Measurements from ENCODE around the gene POLR3G. TPM values are rescaled to one million over a fixed set of nuclear protein-coding genes. Genes with fewer than 3 reads are reported as not detected.

Gene POLR3G
- polyA plus RNA-seq, 1 donor from 2014 or later = 2.8 TPM

- Mint-ChIP-seq H3K27me3 (no peaks in the 10 kb centered on the region), H3K4me3 (no peak overlapping the region), H3K9me3 (no peaks in the 10 kb centered on the region), H3K36me3 (no peaks in the 10 kb centered on the region), H3K27ac (peak overlapping the region in 1 of 3 donors; percentile 54), H3K4me1 (peaks cover 5 to 10% (median 6%) of the 10 kb centered on the region in 3 donors)
These were observed 5.1 kb downstream of the POLR3G start for GRCh38 chr5:90479611-90480385.

DNA sequence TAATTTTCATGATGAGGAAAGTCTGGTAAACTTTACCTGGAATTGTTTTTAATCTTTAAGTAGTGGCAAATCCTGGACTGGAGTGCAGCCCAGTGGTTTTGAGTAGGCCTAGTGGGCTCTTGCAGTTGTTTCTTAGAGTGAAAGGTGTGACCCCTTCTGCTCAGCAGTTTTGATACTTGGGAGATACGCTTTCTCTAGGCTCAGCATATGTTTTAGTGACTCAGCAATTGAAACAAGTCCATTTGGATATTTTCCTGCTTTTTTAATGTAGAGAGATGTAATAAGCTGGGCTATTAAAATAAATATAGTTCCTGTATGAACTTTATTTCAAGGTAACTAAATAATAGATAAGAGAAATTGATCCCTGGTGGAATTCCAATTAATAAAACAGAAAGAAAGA is 6.0 kb downstream of the POLR3G start:
- Mint-ChIP-seq H3K4me3 (no peak overlapping the region), H3K27ac (no peak overlapping the region), H3K36me3 (no peaks in the 10 kb centered on the region), H3K4me1 (peaks cover 0 to 3% (median 0%) of the 10 kb centered on the region in 3 donors), H3K9me3 (no peaks in the 10 kb centered on the region), H3K27me3 (no peaks in the 10 kb centered on the region)

- Mint-ChIP-seq H3K27ac (no peak overlapping the region), H3K27me3 (no peaks in the 10 kb centered on the region), H3K36me3 (no peaks in the 10 kb centered on the region), H3K9me3 (no peaks in the 10 kb centered on the region), H3K4me1 (no peaks in the 10 kb centered on the region), H3K4me3 (no peak overlapping the region)
These were observed 8.5 kb downstream of the POLR3G start for GRCh38 chr5:90483206-90483605.

- Mint-ChIP-seq H3K4me3 (no peak overlapping the region), H3K9me3 (no peaks in the 10 kb centered on the region), H3K27ac (no peak overlapping the region), H3K27me3 (no peaks in the 10 kb centered on the region), H3K36me3 (no peaks in the 10 kb centered on the region), H3K4me1 (no peaks in the 10 kb centered on the region)
These were observed 9.9 kb downstream of the POLR3G start for GRCh38 chr5:90484540-90484939.

GRCh38 chr5:90488791-90489190 is 14.1 kb downstream of the POLR3G start:
- Mint-ChIP-seq H3K4me1 (no peaks in the 10 kb centered on the region), H3K36me3 (peaks cover 2% of the 10 kb centered on the region), H3K9me3 (no peaks in the 10 kb centered on the region), H3K27me3 (no peaks in the 10 kb centered on the region), H3K4me3 (no peak overlapping the region), H3K27ac (no peak overlapping the region)

GRCh38 chr5:90494043-90494442 is 19.4 kb downstream of the POLR3G start:
- Mint-ChIP-seq H3K9me3 (peaks cover 0 to 11% (median 2%) of the 10 kb centered on the region in 3 donors), H3K27ac (no peak overlapping the region), H3K4me1 (no peaks in the 10 kb centered on the region), H3K27me3 (no peaks in the 10 kb centered on the region), H3K4me3 (no peak overlapping the region), H3K36me3 (peaks cover 7% of the 10 kb centered on the region)

DNA sequence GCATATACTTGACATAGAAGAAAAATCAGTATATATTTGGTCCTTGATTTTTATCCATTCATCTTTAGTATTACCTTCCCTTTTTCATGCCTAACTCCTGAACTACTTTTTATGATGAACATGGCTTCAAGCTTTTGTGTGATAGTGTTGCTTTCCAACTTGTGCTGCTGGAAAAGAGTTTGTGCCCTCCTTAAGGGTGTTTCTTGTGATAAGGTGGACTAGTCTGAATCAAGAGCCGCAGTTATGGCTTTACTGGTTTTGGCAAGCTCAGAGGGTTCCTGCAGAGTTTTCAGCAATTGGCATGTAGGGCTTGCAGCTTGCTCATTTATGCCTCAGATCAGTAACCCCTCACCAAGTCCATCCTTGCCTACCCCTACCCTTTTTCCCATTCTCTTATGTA is 20.5 kb downstream of the POLR3G start:
- H3K27ac Mint-ChIP-seq = no peak overlapping the region
- peaks cover 0 to 11% (median 2%) of the 10 kb centered on the region in 3 donors for H3K9me3 Mint-ChIP-seq
- H3K4me3 Mint-ChIP-seq = no peak overlapping the region
- H3K36me3 Mint-ChIP-seq = peaks cover 9% of the 10 kb centered on the region
- H3K4me1 Mint-ChIP-seq = no peaks in the 10 kb centered on the region
- H3K27me3 Mint-ChIP-seq = no peaks in the 10 kb centered on the region

DNA sequence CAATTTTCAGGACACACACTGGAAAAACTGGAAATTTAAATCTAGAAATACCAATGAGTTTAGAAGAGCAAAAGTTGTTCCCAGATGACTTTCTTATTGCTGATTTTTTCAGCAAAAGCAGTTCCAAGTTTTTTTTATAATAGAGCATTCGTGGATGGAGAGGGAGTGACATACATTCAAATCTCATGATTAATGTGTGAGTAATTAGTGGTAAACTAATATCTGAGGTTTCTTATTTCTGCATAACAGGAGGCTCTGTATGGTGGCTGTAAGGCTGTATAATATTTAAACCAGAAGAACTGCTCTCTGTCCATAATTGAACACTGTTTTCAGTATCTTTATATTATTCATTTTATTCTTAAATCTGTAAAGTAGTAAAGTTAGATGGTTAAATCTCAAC is 28.9 kb downstream of the POLR3G start:
- Mint-ChIP-seq H3K27ac (no peak overlapping the region), H3K36me3 (peaks cover 2% of the 10 kb centered on the region), H3K27me3 (no peaks in the 10 kb centered on the region), H3K4me1 (peaks cover 0 to 6% (median 0%) of the 10 kb centered on the region in 3 donors), H3K4me3 (no peak overlapping the region), H3K9me3 (no peaks in the 10 kb centered on the region)

DNA sequence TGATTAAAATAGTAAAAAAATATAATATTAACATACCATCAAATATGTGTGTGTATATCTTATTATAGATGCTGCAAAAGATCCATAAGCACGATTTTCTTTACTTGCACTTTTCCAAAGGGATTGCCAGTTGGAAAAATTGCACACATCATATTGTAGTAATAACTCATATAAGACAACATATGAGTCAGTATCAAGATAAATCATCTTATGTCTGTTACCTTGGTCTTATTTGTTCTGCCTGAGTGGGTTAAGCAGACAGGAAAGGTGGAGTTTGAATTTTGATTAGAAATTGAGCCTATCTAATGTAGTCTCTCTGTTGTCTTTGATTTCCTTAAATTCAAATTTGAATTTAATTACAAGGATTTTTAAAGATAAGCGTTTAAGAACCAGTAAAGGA is 30.1 kb downstream of the POLR3G start:
- Mint-ChIP-seq H3K27me3 (no peaks in the 10 kb centered on the region), H3K4me3 (no peak overlapping the region), H3K9me3 (no peaks in the 10 kb centered on the region), H3K4me1 (peaks cover 0 to 6% (median 0%) of the 10 kb centered on the region in 3 donors), H3K27ac (no peak overlapping the region), H3K36me3 (no peaks in the 10 kb centered on the region)

DNA sequence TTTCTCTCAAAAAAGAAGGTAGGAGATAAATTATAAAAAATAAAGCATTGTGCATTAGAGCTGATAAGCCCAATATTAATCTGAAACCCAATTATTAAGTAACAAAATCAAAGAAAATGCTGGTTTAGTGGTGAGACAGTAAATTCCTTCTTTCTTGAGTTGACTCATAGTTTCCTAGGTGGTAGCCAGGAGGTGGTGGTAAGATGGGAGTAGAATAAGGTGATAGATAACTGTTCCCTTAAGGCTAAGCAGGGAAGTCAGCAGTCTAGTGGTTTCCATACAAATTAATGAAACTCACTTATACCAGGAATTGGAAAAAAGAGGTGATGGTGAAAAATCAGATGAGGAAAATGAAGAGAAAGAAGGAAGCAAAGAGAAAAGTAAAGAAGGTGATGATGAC is 31.6 kb downstream of the POLR3G start:
- H3K27me3 Mint-ChIP-seq = no peaks in the 10 kb centered on the region
- no peaks in the 10 kb centered on the region for H3K9me3 Mint-ChIP-seq
- H3K4me1 Mint-ChIP-seq = peaks cover 0 to 6% (median 0%) of the 10 kb centered on the region in 3 donors
- no peaks in the 10 kb centered on the region for H3K36me3 Mint-ChIP-seq
- no peak overlapping the region for H3K4me3 Mint-ChIP-seq
- H3K27ac Mint-ChIP-seq = no peak overlapping the region

DNA sequence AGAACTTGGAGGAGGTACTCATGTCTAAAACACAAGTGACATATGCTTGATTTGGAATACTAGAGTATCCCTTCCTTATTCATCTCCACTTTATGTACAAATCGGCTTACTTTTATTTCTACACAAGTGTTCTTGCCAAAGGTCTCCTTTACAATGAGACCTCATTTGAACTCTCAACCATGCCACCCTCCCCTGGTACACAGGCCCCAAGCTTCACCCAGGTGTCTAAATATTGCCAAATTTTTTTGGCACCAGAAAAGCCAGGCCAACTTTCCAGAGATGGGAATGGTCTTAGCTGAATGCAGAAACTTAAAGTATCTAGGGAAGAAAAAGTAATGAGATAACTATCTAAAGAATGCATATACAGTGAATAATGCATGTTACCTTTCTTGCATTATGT is 35.8 kb downstream of the POLR3G start:
- Mint-ChIP-seq H3K4me3 (no peak overlapping the region), H3K27ac (no peak overlapping the region), H3K9me3 (no peaks in the 10 kb centered on the region), H3K4me1 (peaks cover 0 to 7% (median 0%) of the 10 kb centered on the region in 3 donors), H3K36me3 (no peaks in the 10 kb centered on the region), H3K27me3 (no peaks in the 10 kb centered on the region)

- H3K4me1 Mint-ChIP-seq = peaks cover 0 to 10% (median 8%) of the 10 kb centered on the region in 3 donors
- H3K4me3 Mint-ChIP-seq = no peak overlapping the region
- H3K36me3 Mint-ChIP-seq = no peaks in the 10 kb centered on the region
- no peaks in the 10 kb centered on the region for H3K27me3 Mint-ChIP-seq
- H3K27ac Mint-ChIP-seq = no peak overlapping the region
- no peaks in the 10 kb centered on the region for H3K9me3 Mint-ChIP-seq
These were observed 39.9 kb downstream of the POLR3G start for GRCh38 chr5:90514520-90514919.

- Mint-ChIP-seq H3K4me3 (no peak overlapping the region), H3K4me1 (peaks cover 0 to 17% (median 9%) of the 10 kb centered on the region in 3 donors), H3K27ac (no peak overlapping the region), H3K9me3 (no peaks in the 10 kb centered on the region), H3K27me3 (no peaks in the 10 kb centered on the region), H3K36me3 (peaks cover 4% of the 10 kb centered on the region)
These were observed 44.0 kb downstream of the POLR3G start for GRCh38 chr5:90518661-90519060.

GRCh38 chr5:90519081-90519480 is 44.4 kb downstream of the POLR3G start:
- Mint-ChIP-seq H3K4me1 (peaks cover 0 to 17% (median 11%) of the 10 kb centered on the region in 3 donors), H3K27me3 (no peaks in the 10 kb centered on the region), H3K36me3 (peaks cover 4% of the 10 kb centered on the region), H3K27ac (no peak overlapping the region), H3K9me3 (no peaks in the 10 kb centered on the region), H3K4me3 (no peak overlapping the region)

DNA sequence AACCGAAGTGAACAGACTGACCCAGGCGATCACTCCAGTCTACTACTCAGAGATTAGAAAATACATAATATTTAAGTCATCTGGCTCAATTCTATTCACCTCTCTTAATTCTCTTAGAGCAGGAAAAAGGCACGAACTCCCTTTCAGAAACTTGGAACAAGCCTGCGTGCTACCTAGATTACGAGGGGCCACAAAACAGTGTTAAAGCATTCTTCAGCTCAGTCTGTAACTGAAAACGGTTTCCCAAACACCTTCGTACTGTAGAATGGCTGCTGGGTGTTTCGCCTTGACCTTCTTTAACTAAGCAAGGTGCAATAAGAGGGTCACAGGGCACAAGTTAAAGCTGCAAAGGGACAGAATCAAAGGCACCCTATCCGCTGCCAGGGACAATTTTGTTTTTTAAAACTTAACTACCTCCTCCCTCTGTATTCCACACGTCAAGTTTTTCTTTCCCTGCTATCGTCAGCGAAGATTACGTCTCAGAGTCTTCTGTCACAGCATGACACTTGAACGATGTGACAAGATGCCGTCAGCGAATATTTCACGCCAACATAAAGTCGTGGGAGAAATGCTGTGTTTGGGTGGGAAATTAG is 54.0 kb downstream of the POLR3G start:
- Mint-ChIP-seq H3K4me1 (peaks cover 15 to 29% (median 27%) of the 10 kb centered on the region in 3 donors), H3K36me3 (no peaks in the 10 kb centered on the region), H3K9me3 (no peaks in the 10 kb centered on the region), H3K4me3 (peak overlapping the region; percentile 92 to 100 (median 100)), H3K27me3 (peaks cover 6% of the 10 kb centered on the region), H3K27ac (peak overlapping the region; percentile 93 to 99 (median 98))

All from IgD-negative memory B cell (primary cell).